CD4-positive, alpha-beta T cell treated with Interleukin-17A for 1 hour (primary cell): ENCODE results near the gene CSTF1.
"Not testable (repeated sequence)": the region's sequence is repeated elsewhere in the genome, so short reads cannot be mapped to it uniquely, and the experiment has no call there.

Experiments
- DNase-seq: peaks from one replicate; pipeline ENCODE4 v3.0.0-alpha.2; 2020

CSTF1 gene

DNA sequence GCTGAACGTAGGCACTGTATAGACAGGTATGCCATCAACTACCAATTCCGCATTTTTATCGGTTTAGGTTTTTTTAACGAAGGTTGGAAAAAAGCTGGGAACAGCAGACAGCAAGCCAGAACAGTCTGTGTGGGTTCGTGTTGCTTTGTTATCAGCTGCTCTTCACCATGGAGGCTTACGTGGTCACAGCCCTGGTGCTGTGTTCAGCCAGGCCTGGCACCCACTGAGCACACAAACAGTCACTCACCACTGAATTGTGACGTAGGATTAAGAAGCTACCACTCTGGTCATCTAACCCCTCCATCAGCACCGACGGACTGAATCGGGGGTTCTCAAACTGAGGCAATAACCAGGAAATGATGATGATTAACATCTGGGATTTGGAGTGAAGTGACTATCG is 20.5 kb upstream of the CSTF1 start:
- no peak for DNase-seq

DNA sequence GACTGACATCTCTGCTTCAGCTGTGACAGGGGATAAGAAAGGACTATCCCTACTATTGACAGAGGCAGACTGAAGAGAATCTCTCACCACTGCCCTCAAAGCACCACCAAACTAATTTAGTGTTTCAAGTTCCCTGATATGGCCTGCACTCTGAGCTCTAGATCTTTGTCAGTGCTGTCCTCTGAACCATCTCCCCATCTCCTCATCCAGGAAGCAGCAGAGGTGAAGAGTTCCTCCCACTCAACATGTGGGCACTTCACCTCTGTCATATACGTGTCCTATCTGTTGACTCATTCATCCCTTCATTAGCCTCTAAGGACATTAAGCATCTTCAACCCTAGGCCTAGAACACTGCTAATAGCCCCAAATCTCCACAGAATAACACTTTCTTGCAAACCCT is 19.6 kb upstream of the CSTF1 start:
- no peak for DNase-seq

DNA sequence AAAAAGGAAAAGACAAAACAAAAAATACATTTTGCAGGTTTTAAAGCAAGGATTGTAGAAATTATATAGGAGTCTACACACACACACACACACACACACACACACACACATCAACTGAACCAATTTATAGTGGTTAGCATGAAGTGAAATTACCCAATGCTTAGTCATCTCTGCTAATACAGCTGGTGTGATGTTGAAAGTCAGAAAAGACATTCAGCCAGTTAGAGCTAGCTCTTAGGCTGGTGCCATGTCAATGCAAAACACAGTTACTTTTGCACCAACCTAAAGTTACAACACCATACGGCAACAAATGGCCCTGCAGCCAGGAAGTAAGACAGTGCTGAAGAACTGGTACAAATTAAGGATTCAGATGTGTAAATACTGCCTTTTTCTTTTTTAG is 18.5 kb upstream of the CSTF1 start:
- DNase-seq, result peak; percentile 21

DNA sequence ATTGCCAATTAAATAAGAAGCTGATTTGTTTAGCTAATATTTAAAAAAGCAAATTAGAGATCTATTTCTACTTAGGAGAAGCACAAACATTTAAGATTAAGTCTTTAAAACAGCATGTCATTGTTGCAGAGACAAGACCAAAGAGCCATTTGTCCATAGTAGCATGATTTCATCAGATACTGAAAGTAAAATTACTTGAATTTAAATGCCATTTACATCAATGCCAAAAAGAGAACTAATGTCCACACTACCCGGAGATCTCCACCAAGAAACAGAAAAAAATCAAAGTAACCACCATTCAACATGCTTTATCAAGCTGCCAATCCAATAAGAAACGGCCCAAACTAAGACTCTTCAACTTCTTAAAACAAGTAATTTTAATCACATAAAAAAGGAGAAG is 16.1 kb upstream of the CSTF1 start:
- DNase-seq, result no peak

DNA sequence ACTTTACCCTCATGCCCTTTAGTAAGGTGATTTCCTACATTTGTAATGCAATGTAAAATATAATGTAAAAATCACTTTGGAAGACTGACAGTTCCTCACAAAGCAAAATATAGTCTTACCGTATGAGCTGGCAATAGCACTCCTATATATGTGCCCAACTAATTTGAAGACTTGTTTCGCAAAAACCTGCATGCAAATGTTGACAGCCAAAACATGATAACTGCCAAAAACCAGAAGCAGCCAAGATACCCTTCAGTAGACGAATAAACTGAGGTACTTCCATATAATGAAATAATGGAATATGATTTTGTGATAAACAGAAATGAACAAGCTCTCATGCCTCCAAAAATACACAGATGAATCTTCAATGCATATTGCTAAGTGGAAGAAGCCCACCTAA is 14.1 kb upstream of the CSTF1 start:
- DNase-seq, result no peak

DNA sequence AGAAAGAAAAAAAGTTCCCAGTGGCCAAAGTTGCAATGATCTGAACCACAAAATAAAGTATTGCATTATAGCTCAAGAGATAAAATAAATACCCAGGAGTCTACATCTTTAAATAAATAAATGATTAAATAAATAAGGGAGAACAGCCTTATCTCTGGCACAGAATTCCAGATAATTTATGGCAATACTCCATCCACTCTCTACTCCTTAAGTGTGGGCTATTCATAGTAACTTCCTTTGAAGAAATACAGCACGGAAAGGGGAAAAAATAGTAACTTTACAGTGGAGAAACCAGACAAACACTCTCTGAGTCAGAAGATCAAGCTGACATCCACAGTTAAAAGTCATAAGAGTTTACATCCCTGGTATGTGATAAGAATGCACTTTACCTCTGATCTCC is 12.1 kb upstream of the CSTF1 start:
- no peak for DNase-seq

DNA sequence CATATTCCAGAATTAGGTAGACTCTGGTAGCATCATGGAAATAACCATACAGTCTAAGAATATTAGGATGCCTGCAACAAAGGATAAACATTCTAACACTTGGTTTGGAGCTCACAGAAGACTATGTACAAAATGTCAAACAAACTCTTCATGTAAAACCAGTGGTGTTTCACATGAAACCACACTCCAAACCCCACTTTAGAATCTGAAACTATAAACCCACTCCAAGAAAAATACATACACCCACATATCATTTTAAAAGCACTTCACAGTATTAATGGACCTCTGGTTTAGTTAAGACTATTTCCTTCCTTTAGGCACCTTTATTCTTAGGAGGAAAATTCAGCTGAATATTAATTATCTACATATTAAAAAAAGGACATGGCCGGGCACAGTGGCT is 10.9 kb upstream of the CSTF1 start:
- no peak for DNase-seq

DNA sequence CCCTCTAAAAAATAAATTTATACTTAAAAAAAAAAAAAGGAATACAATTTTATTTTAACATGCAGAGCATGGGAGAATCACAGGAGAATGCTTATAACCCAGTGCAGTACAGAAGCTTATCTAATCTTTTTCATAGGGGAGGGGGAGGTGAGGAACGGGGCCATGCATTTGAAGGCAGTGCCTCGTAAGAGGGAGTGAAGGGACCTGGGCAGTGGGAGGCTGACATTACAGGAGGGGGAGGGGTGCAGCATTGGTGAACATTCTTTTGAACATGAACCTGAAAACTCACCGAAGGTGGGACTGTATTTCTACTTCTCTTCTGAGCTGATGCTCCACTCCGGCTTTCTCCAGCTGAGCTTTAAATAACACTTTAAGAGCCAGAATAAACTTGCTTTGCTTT is 9.7 kb upstream of the CSTF1 start:
- no peak for DNase-seq

DNA sequence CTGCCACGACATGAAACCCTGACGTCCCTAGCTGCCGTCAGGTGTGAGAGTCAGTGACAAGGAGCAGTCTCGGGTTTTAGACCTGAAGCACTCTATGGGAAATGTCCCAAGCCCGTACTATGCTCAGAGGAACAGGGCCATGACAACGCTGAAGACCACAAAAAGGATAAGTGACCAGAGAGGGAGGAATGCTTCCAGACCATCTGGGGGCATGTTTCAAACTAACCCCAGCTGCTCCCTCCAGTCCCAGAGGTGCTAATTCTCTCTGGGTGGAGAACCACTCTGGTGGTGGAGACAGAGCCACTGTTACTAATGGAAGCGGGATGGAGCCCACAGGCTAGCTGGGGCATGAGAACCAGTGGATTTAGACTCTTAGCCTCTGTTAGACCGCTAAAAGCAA is 9.1 kb upstream of the CSTF1 start:
- DNase-seq, result no peak

DNA sequence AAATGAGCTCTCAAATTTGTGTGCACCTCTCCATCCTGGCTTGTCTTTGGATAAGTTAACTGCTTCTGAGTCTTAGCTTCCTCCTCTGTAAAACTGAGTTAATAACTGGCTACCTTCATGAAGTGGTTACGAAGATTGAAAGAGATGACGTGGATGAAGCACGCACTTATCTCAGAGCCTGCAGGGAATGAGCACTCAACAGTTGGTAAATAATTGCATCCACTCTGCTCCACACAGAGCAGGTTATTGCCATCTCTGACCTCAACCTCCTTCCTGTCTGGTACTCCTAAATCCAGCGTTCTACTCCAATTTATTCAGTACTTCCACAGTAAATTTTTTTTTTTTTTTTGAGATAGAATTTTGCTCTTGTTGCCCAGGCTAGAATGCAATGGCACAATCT is 7.3 kb upstream of the CSTF1 start:
- no peak for DNase-seq

DNA sequence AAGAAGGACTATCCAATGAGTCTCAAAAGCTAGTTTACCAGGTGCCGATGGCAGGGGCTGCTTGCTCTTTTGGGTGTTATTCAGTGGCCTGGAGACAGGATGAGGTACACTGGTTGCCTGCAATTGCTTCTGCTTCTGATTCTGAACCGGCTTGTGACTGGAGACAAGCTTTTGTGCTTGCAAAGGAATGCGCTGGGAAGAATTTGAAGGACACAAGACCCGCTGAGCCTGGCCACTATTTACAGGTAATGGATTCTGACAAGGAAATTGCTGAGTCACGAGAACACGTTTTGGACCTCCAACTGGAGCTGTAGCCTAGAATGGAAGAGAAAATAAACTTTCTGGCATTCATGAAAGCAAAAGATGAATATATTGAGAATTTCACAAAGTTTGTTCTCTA is 6.2 kb upstream of the CSTF1 start:
- DNase-seq, result no peak

DNA sequence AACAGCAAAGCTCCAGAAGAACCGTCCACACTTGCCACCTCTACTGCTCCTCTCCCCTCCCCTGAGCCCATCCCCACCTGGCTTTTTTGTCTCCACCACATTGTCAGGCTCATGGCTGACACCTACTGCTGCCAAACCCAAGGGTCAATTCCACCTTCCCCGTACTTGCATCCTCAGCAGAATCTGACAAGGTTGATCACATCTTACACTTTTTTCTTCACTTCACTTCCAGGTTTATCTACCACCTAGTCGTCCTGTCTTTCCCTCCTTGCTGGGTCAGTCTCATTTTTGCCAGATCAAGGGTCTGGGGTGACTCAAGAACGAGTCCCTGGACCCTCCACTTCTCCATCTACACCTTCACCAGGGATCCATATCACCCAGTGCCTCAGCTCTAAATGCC is 3.6 kb upstream of the CSTF1 start:
- DNase-seq, result no peak

DNA sequence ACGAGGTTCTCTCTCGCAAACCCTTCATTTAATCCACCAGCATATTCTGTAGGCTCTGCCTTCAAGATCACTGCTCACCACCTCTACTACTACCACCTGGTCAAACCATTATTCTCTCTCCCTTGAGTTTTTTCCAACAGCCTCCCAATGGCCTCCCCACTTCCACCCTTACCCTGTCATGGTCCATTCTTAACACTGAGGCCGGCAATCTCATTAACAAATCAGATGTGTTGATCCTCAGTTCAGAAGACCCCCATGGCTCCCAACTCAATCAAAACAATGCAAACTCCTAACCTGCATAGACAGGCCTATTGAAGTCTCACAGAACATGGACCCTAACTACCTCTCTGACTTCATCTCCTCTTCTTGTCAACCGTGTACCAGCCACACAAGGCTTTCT is 2.6 kb upstream of the CSTF1 start:
- DNase-seq, result no peak

DNA sequence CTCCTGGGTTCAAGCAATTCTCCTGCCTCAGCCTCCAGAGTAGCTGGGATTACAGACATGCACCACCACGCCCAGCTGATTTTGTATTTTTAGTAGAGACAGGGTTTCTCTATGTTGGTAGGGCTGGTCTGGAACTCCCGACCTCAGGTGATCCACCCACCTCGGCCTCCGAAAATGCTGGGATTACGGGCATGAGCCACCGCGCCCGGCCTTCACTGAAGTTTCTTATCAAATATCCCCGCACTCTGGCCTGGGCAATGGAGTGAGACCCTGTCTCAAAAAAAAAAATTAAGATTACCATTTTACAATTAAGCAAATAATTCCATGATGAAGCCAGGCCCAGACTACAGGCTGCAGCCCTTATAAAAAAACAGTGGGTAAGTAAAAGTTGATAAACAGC is 2.0 kb upstream of the CSTF1 start:
- DNase-seq, result not testable (repeated sequence)

DNA sequence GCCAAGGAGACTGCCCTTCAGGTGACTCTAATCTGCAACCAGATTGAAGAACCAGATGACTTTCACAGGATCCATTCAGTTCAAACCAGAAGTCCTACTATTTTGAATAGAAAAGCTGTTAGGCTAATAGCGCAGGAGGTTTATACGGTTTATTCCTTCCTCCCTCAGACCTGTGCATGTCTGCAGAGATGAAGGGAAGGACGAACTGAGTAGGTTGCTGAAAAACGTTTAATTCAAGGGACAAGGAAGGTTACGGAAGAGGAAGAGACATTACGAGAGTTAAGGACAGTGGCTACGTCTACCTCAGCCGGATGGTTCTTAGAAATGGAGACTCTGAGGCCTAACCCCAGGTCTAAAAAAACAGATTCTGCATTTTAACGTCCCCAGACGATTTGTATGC is 1.4 kb upstream of the CSTF1 start:
- DNase-seq, result no peak

DNA sequence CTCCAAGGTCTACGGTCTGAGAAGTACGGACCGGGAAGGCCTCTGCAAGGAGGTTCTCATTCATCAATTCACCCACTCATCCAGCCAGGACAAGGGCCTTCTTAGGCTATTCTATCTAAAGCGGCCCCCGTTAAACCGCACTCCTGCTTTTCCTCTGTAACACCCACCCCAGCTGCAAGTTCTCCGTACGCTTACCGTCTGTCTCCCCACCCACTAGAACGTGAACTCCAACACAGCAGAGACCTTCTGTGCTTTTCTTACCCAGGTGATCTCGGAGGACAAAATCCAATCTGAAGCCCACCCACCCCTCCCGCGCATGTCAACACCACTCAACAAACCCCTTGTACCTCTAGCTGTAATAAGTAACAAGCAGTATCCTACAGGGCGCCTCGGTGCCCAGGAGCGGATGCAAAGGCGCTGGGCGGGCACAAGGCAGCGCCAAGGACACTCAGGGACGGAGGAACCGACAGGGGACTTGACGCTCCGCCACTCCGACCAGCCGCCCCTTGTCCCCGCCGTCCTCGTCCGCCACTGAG is 781 bp upstream of the CSTF1 start:
- DNase-seq, result no peak

DNA sequence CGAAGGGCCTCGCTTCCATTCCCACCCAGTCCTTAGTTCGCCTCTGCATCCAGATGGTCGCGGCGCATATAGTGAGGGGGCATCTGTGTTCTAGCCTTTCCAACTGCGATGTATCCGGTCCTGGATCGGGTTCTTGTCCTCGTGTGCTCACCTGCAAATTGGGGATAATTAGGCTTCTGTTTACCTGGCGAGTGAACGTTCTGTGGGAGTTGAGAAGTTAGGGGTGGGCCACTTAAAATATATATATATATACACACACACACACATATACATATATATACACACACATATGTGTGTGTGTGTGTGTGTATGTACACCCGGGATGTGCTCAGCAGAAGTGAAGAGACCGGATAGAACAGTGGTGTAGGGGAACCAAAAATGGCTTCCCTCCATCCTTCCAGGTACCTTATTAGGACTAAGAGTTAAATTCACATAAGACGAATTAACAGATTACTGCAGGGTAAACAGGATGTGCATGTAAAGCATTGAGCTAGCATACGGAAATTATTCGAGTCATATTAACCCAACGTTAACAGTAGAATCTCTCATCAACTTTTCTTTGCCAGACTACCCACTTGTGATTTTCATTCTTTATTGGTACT is 537 bp downstream of the CSTF1 start:
- peak; percentile 62 for DNase-seq

DNA sequence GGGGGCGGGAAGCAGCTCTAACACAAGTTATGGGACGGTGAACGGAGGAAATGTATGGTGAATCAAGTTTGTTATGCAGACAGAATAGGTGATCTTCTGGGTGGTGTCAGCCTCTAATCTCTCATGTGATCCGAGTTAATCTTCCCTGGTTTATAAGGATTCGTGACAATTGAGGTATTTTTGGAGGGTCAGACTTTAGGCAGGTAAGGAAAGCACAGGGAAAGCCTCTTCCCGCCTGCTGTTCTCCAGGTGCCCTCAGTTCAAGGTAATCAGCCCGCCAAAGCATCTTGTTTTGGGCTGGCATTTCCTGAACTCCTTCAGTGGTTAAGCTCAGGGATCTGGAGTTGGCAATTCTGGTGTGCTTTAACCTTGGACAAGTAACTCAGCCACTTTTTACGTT is 1.2 kb downstream of the CSTF1 start:
- DNase-seq, result no peak

DNA sequence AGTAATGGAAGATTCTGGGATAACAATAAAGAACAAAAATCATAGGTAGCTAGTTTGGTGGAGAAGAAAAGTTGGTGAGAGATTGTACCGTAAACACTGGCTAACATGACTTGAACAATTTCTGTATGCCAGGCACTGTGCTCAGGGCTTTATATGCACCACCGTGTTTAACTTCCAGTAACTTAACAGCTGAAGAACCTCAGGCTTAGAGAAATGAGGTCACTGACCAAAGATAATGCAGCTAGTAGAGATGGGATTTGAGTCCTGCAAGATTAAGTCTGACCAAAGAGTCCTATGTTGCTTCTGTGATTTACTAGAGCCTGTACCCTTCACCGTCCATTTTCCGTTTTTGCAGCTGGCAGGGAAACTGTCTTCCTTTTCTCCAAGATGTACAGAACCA is 2.7 kb downstream of the CSTF1 start:
- DNase-seq, result no peak

DNA sequence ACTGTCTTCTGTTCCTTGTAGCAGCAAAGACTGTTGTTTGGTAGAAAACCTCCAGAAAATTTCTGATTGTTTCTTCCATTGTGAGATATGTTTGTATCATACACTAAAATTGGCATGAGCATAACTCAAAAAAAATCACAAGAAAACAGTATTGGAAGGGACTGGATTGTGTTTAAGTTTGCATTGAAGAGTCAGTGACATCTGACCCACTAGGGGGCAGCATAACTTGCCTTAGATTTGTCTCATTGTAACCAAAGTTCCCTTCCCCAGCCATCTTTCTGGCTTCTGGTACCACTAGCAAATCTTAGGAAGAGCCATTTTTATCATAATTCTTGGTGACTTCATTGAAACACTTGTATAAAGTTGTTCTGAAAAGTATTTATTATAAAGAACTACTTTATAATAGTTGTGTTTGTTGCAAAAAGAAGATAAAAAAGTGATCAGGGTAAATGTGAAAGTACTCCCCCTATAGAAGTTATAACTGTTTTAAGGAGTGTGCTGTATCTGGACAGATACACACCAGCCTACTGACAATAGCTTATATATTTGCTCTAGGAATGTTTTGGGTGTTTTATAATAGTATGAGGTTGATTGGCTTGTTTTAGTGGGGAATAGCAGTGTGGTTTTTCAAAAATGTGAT is 7.7 kb downstream of the CSTF1 start:
- DNase-seq, result peak; percentile 82

DNA sequence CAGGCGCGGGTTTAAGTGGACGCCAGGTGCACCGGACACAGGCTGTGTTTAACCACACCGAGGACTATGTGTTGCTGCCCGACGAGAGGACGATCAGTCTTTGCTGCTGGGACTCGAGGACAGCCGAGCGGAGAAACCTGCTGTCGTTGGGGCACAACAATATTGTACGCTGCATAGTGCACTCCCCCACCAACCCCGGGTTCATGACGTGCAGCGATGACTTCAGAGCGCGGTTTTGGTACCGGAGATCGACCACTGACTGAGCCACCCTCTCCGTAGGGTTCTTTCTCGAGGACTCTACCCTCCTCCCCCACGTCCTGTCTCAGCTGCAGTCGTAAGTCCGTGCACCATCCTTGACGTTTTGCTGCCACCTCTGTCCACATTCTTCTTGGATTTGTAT is 11.0 kb downstream of the CSTF1 start:
- no peak for DNase-seq

DNA sequence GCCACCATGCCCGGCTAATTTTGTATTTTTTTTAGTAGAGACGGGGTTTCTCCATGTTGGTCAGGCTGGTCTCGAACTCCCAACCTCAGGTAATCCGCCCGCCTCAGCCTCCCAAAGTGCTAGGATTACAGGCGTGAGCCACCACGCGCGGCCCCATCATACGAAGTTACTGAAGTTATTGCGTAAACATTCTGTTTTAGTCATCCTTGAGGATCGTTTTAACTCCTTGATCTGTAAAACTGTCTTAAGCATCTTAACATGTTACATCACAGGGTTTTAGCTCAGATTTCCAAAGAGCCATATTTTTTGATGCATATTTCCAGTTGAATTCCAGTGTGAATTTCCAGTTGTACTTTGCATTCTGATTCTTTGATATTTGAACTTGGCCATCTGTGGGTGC is 12.9 kb downstream of the CSTF1 start:
- DNase-seq, result not testable (repeated sequence)

DNA sequence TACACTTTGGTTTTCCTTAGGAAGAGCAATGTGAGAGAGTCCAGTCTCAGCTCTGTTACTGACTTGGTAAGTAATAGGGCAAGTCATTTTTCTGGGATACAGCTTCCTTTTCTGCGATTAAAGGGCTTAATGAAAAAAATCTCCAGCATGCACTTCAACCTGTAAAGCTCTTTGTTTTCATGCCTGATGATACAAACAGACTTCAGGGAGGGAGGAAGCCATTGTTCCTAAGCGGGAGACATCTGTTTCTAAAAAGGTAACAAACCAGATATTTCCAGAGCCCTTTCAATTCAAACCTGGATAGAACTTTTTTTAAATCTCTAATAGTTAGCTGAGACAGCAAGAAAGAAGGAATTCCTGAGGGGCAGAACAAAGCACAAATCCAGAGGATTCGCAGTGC is 14.5 kb downstream of the CSTF1 start:
- DNase-seq, result no peak

DNA sequence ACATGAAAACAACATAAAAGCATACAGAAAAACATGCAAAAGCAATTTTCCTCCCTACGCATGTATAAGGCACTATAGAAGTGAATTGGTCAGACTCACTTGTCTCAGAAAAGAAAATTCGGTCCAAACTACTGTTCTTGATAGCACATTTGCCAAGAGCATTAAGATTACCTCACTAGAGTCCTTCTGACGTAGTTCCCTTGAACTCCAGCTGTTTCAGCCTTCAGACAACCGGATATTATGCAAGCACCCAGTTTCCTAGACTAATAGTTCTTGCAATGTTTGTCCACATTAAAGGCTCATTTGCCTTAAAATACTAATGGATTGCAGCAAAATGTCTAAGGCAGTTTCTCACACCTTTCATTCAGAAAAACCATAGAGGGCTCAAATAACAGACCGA is 17.1 kb downstream of the CSTF1 start:
- DNase-seq, result no peak

DNA sequence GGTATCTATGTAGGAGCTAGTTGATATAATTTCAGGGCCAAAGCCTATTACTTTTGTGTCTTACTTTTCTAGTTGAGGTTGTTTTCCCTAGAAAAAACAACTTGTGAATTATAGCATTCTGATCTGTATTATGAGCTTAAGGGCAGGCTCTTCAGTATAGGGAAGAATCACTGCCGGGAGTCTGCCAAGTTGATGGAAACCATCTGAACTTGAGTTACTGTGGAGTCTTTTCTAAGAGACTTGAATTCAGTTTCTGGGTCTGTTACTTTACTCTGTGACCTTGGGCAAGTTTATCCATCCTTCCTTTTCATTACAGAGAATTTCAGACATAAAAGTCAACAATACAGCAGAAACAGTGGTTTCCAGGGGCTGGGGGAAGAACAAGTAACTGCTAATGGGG is 17.5 kb downstream of the CSTF1 start:
- no peak for DNase-seq
